ENCODE measurements around the gene AFMID.

Gene AFMID

GRCh38 chr17:78180508-78180907, 6.7 kb upstream of the AFMID start:
- no peak for DNase-seq

- DNase-seq: no peak
Observed at GRCh38 chr17:78182504-78182903, 4.7 kb upstream of the AFMID start.

- DNase-seq: no peak
Observed at GRCh38 chr17:78183916-78184315, 3.2 kb upstream of the AFMID start.

GRCh38 chr17:78184351-78184750, 2.8 kb upstream of the AFMID start:
- DNase-seq: no peak

GRCh38 chr17:78184868-78185267, 2.3 kb upstream of the AFMID start:
- no peak for DNase-seq

- peak; percentile 71 for DNase-seq
Observed at GRCh38 chr17:78185981-78186691, 1.0 kb upstream of the AFMID start.

GRCh38 chr17:78196716-78197115, 9.6 kb downstream of the AFMID start:
- DNase-seq: no peak

- DNase-seq: no peak
Observed at GRCh38 chr17:78197147-78197832, 10.1 kb downstream of the AFMID start.

- DNase-seq: no peak
Observed at GRCh38 chr17:78200451-78200850, 13.3 kb downstream of the AFMID start.

- DNase-seq: no peak
Observed at GRCh38 chr17:78202666-78203065, 15.5 kb downstream of the AFMID start.

GRCh38 chr17:78204387-78205123, 17.4 kb downstream of the AFMID start:
- no peak for DNase-seq

GRCh38 chr17:78205124-78205775, 18.1 kb downstream of the AFMID start:
- no peak for DNase-seq

GRCh38 chr17:78206298-78206697, 19.1 kb downstream of the AFMID start:
- no peak for DNase-seq

GRCh38 chr17:78208486-78208885, 21.3 kb downstream of the AFMID start:
- DNase-seq: no peak

GRCh38 chr17:78210111-78210510, 22.9 kb downstream of the AFMID start:
- no peak for DNase-seq

GRCh38 chr17:78211032-78211431, 23.9 kb downstream of the AFMID start:
- no peak for DNase-seq

- DNase-seq: peak; percentile 92
Observed at GRCh38 chr17:78214016-78214705, 27.0 kb downstream of the AFMID start, which contains the start of gene BIRC5. Gene BIRC5, plus strand, starts transcription at chr17:78214253. Its CDS starts 64 bp downstream, at chr17:78214317.

- DNase-seq: no peak
Observed at GRCh38 chr17:78214706-78215061, 27.5 kb downstream of the AFMID start.

- DNase-seq: no peak
Observed at GRCh38 chr17:78219396-78220150, 32.4 kb downstream of the AFMID start.

GRCh38 chr17:78223061-78223460, 35.9 kb downstream of the AFMID start:
- no peak for DNase-seq

GRCh38 chr17:78223765-78224164, 36.6 kb downstream of the AFMID start:
- no peak for DNase-seq
